Astrocyte of the spinal cord (primary cell): ENCODE measurements around the gene SPATA3.
"Not testable (repeated sequence)": the region's sequence is repeated elsewhere in the genome, so short reads cannot be mapped to it uniquely, and the experiment has no call there.

Experiments
- DNase-seq: peaks from one replicate; pipeline ENCODE4 v3.0.0; 2011; ENCODE audit warnings: low read depth, low spot score
- H3K4me3 ChIP-seq: 2 replicates; pipeline ENCODE4 v1.5.1; 2011; ENCODE audit warnings: low read depth, mild to moderate bottlenecking, low read length, moderate library complexity
- in situ Hi-C: cut with HindIII; loops from 2 replicates; pipeline ENCODE4 v1.10.0; 2017; ENCODE audit warnings: low sequenced_read_pairs
- TF ChIP-seq, protein P1 (sequence below): IDR thresholded peaks from 2 replicates; pipeline ENCODE4 v1.5.1; 2012; ENCODE audit warnings: low read depth, mild to moderate bottlenecking, low read length, inconsistent platforms

The SPATA3 gene

DNA sequence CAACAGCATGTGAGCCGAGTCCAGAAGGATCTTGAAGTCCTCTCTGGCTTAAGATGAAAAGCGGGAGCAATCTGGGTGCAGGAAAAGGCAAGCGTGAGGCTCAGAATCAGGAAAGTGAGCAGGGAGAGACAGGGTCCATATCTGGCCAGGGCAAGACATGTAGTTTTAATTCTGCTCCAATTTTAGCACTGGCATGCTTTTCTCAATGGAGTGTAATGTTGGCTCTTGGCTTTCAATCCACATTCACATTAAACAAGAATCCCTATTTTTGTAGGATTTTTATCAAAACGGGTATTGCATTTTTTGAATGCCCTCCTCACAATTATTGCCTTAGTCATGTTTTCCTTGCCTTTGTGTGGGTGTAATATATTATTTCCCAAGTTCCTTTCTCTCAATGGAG is 6.0 kb downstream of the SPATA3 start:
- no peak overlapping the region for H3K4me3 ChIP-seq
- TF ChIP-seq, protein P1, sequence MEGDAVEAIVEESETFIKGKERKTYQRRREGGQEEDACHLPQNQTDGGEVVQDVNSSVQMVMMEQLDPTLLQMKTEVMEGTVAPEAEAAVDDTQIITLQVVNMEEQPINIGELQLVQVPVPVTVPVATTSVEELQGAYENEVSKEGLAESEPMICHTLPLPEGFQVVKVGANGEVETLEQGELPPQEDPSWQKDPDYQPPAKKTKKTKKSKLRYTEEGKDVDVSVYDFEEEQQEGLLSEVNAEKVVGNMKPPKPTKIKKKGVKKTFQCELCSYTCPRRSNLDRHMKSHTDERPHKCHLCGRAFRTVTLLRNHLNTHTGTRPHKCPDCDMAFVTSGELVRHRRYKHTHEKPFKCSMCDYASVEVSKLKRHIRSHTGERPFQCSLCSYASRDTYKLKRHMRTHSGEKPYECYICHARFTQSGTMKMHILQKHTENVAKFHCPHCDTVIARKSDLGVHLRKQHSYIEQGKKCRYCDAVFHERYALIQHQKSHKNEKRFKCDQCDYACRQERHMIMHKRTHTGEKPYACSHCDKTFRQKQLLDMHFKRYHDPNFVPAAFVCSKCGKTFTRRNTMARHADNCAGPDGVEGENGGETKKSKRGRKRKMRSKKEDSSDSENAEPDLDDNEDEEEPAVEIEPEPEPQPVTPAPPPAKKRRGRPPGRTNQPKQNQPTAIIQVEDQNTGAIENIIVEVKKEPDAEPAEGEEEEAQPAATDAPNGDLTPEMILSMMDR: no peak
- in situ Hi-C loops: no loop called here
- DNase-seq: no peak

DNA sequence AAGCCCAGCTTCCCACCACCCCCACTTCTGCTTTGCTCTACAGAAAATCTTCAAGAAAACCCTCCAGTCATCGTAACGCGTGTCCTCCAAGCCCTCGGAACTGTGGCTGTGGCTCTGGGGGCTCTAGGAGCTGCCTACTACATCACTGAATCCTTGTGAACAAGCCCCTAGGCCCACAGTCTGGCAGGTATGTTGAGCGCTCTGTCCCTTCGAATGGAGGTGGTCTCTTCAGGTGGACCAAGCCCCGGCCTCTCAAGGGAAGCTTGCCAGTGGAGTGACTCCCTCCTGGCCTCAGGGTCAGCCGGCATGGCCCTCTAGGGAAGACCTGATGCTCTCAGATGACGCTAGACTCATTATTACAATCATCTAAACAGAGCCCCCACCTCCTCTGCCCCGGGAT is 6.7 kb downstream of the SPATA3 start:
- TF ChIP-seq, protein P1: no peak
- no peak overlapping the region for H3K4me3 ChIP-seq
- in situ Hi-C loops: no loop called here
- DNase-seq: no peak

DNA sequence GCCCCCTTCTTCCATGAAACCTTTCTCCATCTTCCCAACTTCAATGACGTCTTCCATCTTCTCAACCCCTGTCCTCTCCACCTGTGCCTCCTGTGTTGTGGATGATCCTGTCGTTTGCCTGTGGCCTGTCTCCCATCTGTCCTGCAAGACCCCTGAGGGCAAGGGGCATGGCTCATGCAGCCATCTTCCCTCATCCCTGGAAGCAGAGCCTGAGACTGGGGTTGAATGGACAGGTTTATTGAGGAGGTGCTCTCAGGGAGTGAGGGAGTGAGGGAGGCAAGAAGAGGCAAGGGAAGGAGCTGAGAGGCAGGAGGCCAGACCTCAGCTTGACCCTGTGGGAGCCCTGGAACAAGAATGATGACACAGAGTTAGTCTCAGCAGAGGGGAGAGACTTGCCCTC is 7.3 kb downstream of the SPATA3 start:
- TF ChIP-seq, protein P1: no peak
- DNase-seq: no peak
- in situ Hi-C loops: no loop called here
- H3K4me3 ChIP-seq: no peak overlapping the region

DNA sequence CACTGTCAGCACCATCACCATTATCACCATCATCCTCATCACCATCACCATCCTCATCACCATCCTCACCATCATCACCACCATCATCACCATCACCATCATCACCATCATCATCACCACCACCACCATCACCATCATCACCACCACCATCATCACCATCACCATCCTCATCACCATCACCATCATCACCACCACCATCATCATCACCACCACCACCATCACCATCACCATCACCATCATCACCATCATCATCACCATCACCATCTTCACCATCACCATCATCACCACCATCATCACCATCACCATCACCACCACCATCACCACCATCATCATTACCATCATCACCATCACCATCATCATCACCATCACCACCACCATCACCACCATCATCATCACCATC is 9.0 kb downstream of the SPATA3 start:
- H3K4me3 ChIP-seq, in situ Hi-C loops, DNase-seq: not testable (repeated sequence)

DNA sequence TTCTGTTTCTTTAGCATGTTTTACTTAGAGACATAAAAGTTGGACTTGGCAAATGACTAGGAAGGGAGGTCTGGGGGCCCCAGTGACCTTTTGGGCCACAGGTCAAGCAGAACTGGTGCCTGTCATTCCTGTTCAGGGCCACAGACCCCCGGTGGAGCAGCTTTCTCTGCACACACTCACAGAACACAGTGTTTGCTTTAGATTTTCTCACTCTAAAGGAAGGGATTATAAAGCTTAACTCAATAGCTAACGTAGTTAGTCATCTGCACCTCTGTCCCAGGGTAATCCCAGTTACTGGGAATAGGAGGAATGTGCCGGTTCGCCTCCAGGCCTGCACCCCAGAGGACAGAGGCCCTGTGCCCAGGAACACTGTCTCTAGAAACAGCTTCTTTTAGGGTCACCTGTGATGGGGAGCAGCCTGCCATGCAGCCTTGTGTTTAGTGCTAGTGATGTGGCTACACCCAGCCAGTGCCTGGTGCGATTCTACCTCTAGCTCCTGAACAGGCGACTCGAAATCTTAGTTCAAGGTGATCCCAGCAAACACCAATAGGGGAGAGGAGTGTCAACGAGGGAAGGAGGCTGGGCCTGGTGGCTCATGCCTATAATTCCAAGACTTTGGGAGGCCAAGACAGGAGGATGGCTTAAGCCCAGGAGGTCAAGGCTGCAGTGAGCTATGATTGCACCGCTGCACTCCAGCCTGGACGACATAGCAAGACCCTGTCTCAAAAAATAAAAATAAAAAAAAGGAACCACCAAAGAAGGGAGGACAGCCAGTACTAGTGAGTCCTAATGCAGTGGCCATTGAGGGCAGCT is 11.6 kb downstream of the SPATA3 start:
- in situ Hi-C loops: no loop called here
- no peak overlapping the region for H3K4me3 ChIP-seq
- no peak for DNase-seq
- TF ChIP-seq, protein P1: no peak

DNA sequence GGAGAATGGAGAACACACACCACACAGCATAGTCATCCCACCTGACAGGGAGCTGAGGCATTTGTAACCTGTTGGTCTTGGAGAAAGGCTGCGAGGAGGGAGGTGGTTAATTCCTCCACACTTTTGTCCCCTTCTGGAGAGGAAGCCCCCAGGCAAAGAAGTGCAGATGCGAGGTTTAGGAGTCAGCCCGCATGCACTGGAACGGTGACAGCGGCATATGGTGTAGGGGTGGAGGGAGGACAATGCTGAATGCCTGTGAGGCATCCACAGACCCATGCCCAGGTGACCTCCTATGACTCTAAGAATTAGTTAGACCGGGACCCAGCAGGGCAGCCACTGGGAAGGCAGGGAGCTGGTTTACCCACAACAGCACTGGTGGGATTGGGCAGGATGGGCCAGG is 12.2 kb downstream of the SPATA3 start:
- in situ Hi-C loops: no loop called here
- DNase-seq: no peak
- H3K4me3 ChIP-seq: no peak overlapping the region
- TF ChIP-seq, protein P1: no peak

DNA sequence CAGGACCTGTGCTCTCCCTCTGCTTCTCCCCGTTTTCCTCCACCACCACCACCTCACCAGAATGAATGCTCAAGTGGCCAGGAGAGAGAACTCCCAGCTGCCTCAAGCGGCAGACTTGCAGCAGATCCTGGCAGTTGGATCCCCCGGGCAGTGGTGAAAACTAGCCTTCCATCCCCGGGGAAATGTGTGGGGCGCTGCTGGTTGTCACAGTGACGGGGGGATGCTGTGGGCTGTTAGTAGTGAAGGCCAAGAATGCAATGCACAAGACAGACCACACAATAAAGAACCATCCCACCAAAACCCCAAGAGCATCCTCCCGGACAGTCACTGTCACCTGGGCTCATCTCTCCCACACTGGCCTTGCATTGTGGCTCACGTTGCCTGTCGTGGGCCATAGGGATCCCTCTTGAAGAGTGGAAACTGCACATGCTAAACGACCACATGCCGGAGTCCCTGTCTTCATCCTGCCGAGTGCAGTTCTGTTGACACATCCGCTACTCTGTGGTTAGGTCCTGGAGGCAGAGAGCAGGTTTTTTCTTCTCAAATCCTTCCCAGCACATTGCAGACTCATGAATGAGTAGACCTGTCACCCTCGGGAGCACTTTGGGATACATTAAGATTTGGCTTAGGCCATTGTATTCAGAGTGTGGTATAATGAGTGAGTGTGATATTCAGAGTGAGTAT is 13.5 kb downstream of the SPATA3 start:
- no peak for DNase-seq
- no peak overlapping the region for H3K4me3 ChIP-seq
- in situ Hi-C loops: no loop called here
- TF ChIP-seq, protein P1: no peak
